ENCODE results near the gene PDE3B. TPM values are rescaled to one million over a fixed set of nuclear protein-coding genes. Genes with fewer than 3 reads are reported as not detected.
"Not testable (repeated sequence)": the region's sequence is repeated elsewhere in the genome, so short reads cannot be mapped to it uniquely, and the experiment has no call there.

Gene PDE3B
- total and polyA plus RNA-seq, 2 experiments from 2014 or later, result 6.4 to 16.9 TPM

GRCh38 chr11:14727215-14727614 lies 83.6 kb downstream of the PDE3B start:
- no peak for TF ChIP-seq CTCF (IDR thresholded peaks at IDR 0.05; ENCODE audit: low read depth, low read length)
- no peak overlapping the region for H3K27ac ChIP-seq

DNA sequence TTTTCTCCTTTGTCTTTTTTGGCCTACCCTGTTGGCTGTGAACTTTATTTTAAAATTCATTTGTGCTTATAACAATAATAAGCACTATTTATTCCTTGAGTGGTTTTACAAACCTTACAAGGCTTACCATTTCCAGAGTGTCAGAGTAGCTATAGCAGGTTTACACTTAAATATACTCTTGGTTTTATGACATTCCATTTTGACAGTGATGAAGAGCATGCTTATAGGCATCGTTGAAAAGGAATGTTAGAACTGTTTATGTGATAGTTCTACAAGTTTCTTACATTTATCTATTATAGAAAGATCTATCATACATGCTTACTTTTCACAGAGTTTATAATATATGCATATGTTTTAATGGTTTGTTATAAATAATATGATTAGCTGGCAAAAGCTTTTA lies 84.1 kb downstream of the PDE3B start:
- DNase-seq (ENCODE audit: low read depth in 1 of 2, low spot score in 1 of 2), result peak in 1 of 2 donors; percentile 28
- H3K27ac ChIP-seq, result no peak overlapping the region
- no peak overlapping the region for H3K4me3 ChIP-seq
- H3K36me3 ChIP-seq, result no peaks in the 10 kb centered on the region
- no peak for TF ChIP-seq CTCF (IDR thresholded peaks at IDR 0.05; ENCODE audit: low read depth, low read length)
- peaks cover 14% of the 10 kb centered on the region for H3K4me1 ChIP-seq (ENCODE audit: low read depth)
- no peaks in the 10 kb centered on the region for H3K9me3 ChIP-seq (ENCODE audit: low read depth)
- no peaks in the 10 kb centered on the region for H3K27me3 ChIP-seq

More at GRCh38 chr11:14727215-14727614, 83.6 kb downstream of the PDE3B start:
- Histone ChIP-seq H3K4me1 (ENCODE audit: low read depth) (peaks cover 14% of the 10 kb centered on the region), H3K36me3 (no peaks in the 10 kb centered on the region), H3K4me3 (no peak overlapping the region), H3K9me3 (ENCODE audit: low read depth) (no peaks in the 10 kb centered on the region), H3K27me3 (no peaks in the 10 kb centered on the region)
- no peak for DNase-seq (ENCODE audit: low read depth in 1 of 2, low spot score in 1 of 2)

DNA sequence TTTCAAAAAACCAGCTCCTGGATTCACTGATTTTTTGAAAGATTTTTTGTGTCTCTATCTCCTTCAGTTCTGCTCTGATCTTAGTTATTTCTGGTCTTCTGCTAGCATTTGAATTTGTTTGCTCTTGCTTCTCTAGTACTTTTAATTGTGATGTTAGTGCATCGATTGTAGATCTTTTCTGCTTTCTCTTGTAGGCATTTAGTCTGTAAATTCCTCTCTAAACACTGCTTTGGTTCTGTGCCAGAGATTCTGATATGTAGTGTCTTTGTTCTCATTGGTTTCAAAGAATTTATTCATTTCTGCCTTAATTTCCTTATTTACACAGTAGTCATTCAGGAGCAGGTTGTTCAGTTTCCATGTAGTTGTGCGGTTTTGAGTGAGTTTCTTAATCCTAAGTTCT lies 96.9 kb downstream of the PDE3B start:
- not testable (repeated sequence) for H3K27me3 ChIP-seq; H3K4me1 ChIP-seq (ENCODE audit: low read depth); DNase-seq (ENCODE audit: low read depth in 1 of 2, low spot score in 1 of 2); H3K27ac ChIP-seq; H3K9me3 ChIP-seq (ENCODE audit: low read depth); H3K4me3 ChIP-seq; H3K36me3 ChIP-seq

GRCh38 chr11:14741195-14741594 lies 97.6 kb downstream of the PDE3B start:
- H3K27ac ChIP-seq, result no peak overlapping the region
- no peaks in the 10 kb centered on the region for H3K36me3 ChIP-seq
- H3K27me3 ChIP-seq, result no peaks in the 10 kb centered on the region
- H3K9me3 ChIP-seq (ENCODE audit: low read depth), result no peaks in the 10 kb centered on the region
- no peak for TF ChIP-seq CTCF (IDR thresholded peaks at IDR 0.05; ENCODE audit: low read depth, low read length)
- H3K4me1 ChIP-seq (ENCODE audit: low read depth), result no peaks in the 10 kb centered on the region
- DNase-seq (ENCODE audit: low read depth in 1 of 2, low spot score in 1 of 2), result no peak
- no peak overlapping the region for H3K4me3 ChIP-seq

GRCh38 chr11:14742849-14743559 lies 99.4 kb downstream of the PDE3B start:
- Histone ChIP-seq H3K27me3 (no peaks in the 10 kb centered on the region), H3K36me3 (no peaks in the 10 kb centered on the region), H3K4me3 (no peak overlapping the region), H3K4me1 (ENCODE audit: low read depth) (no peaks in the 10 kb centered on the region), H3K27ac (no peak overlapping the region), H3K9me3 (ENCODE audit: low read depth) (no peaks in the 10 kb centered on the region)
- DNase-seq (ENCODE audit: low read depth in 1 of 2, low spot score in 1 of 2), result no peak
- TF ChIP-seq CTCF (IDR thresholded peaks at IDR 0.05; ENCODE audit: low read depth, low read length), result no peak

- H3K9me3 ChIP-seq (ENCODE audit: low read depth); H3K27ac ChIP-seq; H3K4me3 ChIP-seq; H3K27me3 ChIP-seq; H3K36me3 ChIP-seq; H3K4me1 ChIP-seq (ENCODE audit: low read depth); DNase-seq (ENCODE audit: low read depth in 1 of 2, low spot score in 1 of 2): not testable (repeated sequence)
Measured at GRCh38 chr11:14743667-14744066, 100.1 kb downstream of the PDE3B start.
